HL-60/S4 treated with phorbol 12-myristate 13-acetate at 8.2 ng/mL for 4 days and 3 days (cell line): ENCODE measurements around the gene OR51G2.
"Not testable (repeated sequence)": the region's sequence is repeated elsewhere in the genome, so short reads cannot be mapped to it uniquely, and the experiment has no call there.

Experiments
- in situ Hi-C: fragments of 300-500 bp; cut with MboI; formaldehyde crosslinking; loops from 2 replicates; pipeline ENCODE4 v1.15.0; 2022; ENCODE audit warnings: low sequenced_read_pairs

OR51G2 gene

GRCh38 chr11:4919250-4919649 lies at the start of gene OR51G2:
Gene OR51G2 (minus strand): TSS chr11:4919350. CDS start chr11:4915663, 3,687 bp downstream.
- in situ Hi-C loops = no loop called here

- in situ Hi-C loops = no loop called here
Observed at GRCh38 chr11:4962816-4963215, 43.7 kb upstream of the OR51G2 start.

- in situ Hi-C loops = no loop called here
Observed at GRCh38 chr11:4960877-4961276, 41.7 kb upstream of the OR51G2 start.

- in situ Hi-C loops = no loop called here
Observed at GRCh38 chr11:4957396-4957795, 38.2 kb upstream of the OR51G2 start.

- in situ Hi-C loops = not testable (repeated sequence)
Observed at GRCh38 chr11:4955613-4956012, 36.5 kb upstream of the OR51G2 start, which contains the start of gene OR51A2. Gene OR51A2 (minus strand): TSS chr11:4955713. CDS start chr11:4955713, 0 bp downstream.

- in situ Hi-C loops = no loop called here
Observed at GRCh38 chr11:4947505-4947904, 28.4 kb upstream of the OR51G2 start, which contains the start of gene OR51A4. Gene OR51A4 (minus strand): TSS chr11:4947605. CDS start chr11:4947100, 505 bp downstream.

- in situ Hi-C loops = no loop called here
Observed at GRCh38 chr11:4936745-4937144, 17.6 kb upstream of the OR51G2 start.

- in situ Hi-C loops = no loop called here
Observed at GRCh38 chr11:4932751-4933150, 13.6 kb upstream of the OR51G2 start.

- in situ Hi-C loops = no loop called here
Observed at GRCh38 chr11:4926608-4927007, 7.5 kb upstream of the OR51G2 start.

- in situ Hi-C loops = no loop called here
Observed at GRCh38 chr11:4924239-4924638, 5.1 kb upstream of the OR51G2 start, which contains the start of gene OR51G1. Gene OR51G1 (minus strand): TSS chr11:4924339. CDS start chr11:4924339, 0 bp downstream.

- in situ Hi-C loops = no loop called here
Observed at GRCh38 chr11:4922304-4922703, 3.2 kb upstream of the OR51G2 start.

GRCh38 chr11:4921796-4922195 lies 2.6 kb upstream of the OR51G2 start:
- in situ Hi-C loops = no loop called here

- in situ Hi-C loops = no loop called here
Observed at GRCh38 chr11:4916581-4916980, 2.6 kb downstream of the OR51G2 start.

GRCh38 chr11:4903484-4903883 lies 15.7 kb downstream of the OR51G2 start, which contains the start of gene OR51A7:
Gene OR51A7 (plus strand): TSS chr11:4903783. CDS start chr11:4907370, 3,587 bp downstream.
- in situ Hi-C loops = no loop called here

- in situ Hi-C loops = no loop called here
Observed at GRCh38 chr11:4891996-4892640, 27.0 kb downstream of the OR51G2 start.

- in situ Hi-C loops = no loop called here
Observed at GRCh38 chr11:4890279-4890678, 28.9 kb downstream of the OR51G2 start.

GRCh38 chr11:4887591-4887990 lies 31.6 kb downstream of the OR51G2 start:
- in situ Hi-C loops = no loop called here

- in situ Hi-C loops = no loop called here
Observed at GRCh38 chr11:4886186-4886585, 33.0 kb downstream of the OR51G2 start.

GRCh38 chr11:4884361-4884760 lies 34.8 kb downstream of the OR51G2 start:
- in situ Hi-C loops = no loop called here

- in situ Hi-C loops = no loop called here
Observed at GRCh38 chr11:4882543-4882942, 36.6 kb downstream of the OR51G2 start.

- in situ Hi-C loops = no loop called here
Observed at GRCh38 chr11:4881860-4882500, 37.2 kb downstream of the OR51G2 start, which contains the start of gene OR51T1. Gene OR51T1 (plus strand): TSS chr11:4881900. CDS start chr11:4881900, 0 bp downstream.

GRCh38 chr11:4881188-4881587 lies 38.0 kb downstream of the OR51G2 start:
- in situ Hi-C loops = no loop called here
